ENCODE measurements around the gene SAMD14. TPM values are rescaled to one million over a fixed set of nuclear protein-coding genes. Genes with fewer than 3 reads are reported as not detected.

The SAMD14 gene
- total and polyA plus RNA-seq, 10 of the 15 experiments (the other 5 are each of a cell fraction or from before 2014, with no cell fraction given) = 0.06 to 1.7 (median 0.25) TPM; not detected in 3

- ChIA-PET RAD21 (ENCODE audit: unreplicated experiment) (interaction anchor here (1.4 kb wide), 1 partner anchor 9 kb away, joined by 3 read pairs; no protein-coding TSS in a partner anchor), POLR2A (interaction anchor here (1.0 kb wide), 1 partner anchor 96 kb away, joined by 3 read pairs; no protein-coding TSS in a partner anchor), CTCF (interaction anchor here (1.0 to 3.4 kb wide), 5 partner anchors 9 to 99 kb away, joined by 3 to 13 read pairs (median 4); no protein-coding TSS in a partner anchor), SMC1A (ENCODE audit: uncharacterized antibody, unreplicated experiment) (interaction anchor here (1.4 kb wide), 1 partner anchor 9 kb away, joined by 3 read pairs; no protein-coding TSS in a partner anchor)
- no peak overlapping the region for H3K27ac ChIP-seq (ENCODE audit: control insufficient read depth, insufficient read depth)
- DNase-seq (ENCODE audit: low read depth, low spot score) (no peak), FAIRE-seq (no peak), ATAC-seq (no peak)
- no TSS peak for BruUV-seq (replicated peaks)
- H2AFZ ChIP-seq (ENCODE audit: control insufficient read depth, low read depth, low read length) = no peak overlapping the region
- no peak overlapping the region for H3K9ac ChIP-seq (ENCODE audit: control insufficient read depth, insufficient read depth, low read length)
- peaks cover 17% of the 10 kb centered on the region for H3K4me1 ChIP-seq (ENCODE audit: control insufficient read depth, insufficient read depth, low read length)
- no peaks in the 10 kb centered on the region for H3K9me3 ChIP-seq (replicated peaks; ENCODE audit: control insufficient read depth, insufficient read depth, low read length)
- H3K4me2 ChIP-seq (ENCODE audit: control insufficient read depth, insufficient read depth) = no peak overlapping the region
- H3K79me2 ChIP-seq (ENCODE audit: control insufficient read depth, insufficient read depth, low read length) = no peaks in the 10 kb centered on the region
- in situ Hi-C loops (cut with MboI) (no loop called here), intact Hi-C loops (cut with micrococcal nuclease; ENCODE audit: unreplicated experiment) (loop anchor here (5.0 kb wide), 1 partner anchor 51 kb away; no protein-coding TSS in a partner anchor)
- 52% methylated on average over 3 of the region's 3 CpGs for WGBS (ENCODE audit: insufficient coverage, insufficient replicate concordance, low lambda C conversion rate, missing lambda C conversion rate)
- no peak overlapping the region for H3K4me3 ChIP-seq
- H4K20me1 ChIP-seq (ENCODE audit: control insufficient read depth, insufficient read depth) = no peaks in the 10 kb centered on the region
- TF ChIP-seq EZH2 (IDR thresholded peaks at IDR 0.05; ENCODE audit: borderline replicate concordance, control insufficient read depth, low read depth, low read length) (no peak), ELK1 (IDR thresholded peaks at IDR 0.05; ENCODE audit: low read depth, low read length) (no peak), BMI1 (IDR thresholded peaks at IDR 0.05; ENCODE audit: borderline replicate concordance) (no peak), RAD51 (IDR thresholded peaks at IDR 0.05) (no peak), ZNF217 (IDR thresholded peaks at IDR 0.05) (no peak), NFIC (IDR thresholded peaks at IDR 0.05; ENCODE audit: low read depth, low read length) (no peak)
- TF ChIP-seq, protein P1, sequence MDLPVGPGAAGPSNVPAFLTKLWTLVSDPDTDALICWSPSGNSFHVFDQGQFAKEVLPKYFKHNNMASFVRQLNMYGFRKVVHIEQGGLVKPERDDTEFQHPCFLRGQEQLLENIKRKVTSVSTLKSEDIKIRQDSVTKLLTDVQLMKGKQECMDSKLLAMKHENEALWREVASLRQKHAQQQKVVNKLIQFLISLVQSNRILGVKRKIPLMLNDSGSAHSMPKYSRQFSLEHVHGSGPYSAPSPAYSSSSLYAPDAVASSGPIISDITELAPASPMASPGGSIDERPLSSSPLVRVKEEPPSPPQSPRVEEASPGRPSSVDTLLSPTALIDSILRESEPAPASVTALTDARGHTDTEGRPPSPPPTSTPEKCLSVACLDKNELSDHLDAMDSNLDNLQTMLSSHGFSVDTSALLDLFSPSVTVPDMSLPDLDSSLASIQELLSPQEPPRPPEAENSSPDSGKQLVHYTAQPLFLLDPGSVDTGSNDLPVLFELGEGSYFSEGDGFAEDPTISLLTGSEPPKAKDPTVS (IDR thresholded peaks at IDR 0.05; ENCODE audit: low read depth, low read length) = no peak
- no peaks in the 10 kb centered on the region for H3K27me3 ChIP-seq (replicated peaks in 1 of 2; ENCODE audit: control insufficient read depth in 2 of 2, insufficient read depth in 2 of 2, low read length in 1 of 2)
- H3K36me3 ChIP-seq (ENCODE audit: control insufficient read depth in 2 of 2, insufficient read depth in 2 of 2, low read length in 1 of 2) = no peaks in the 10 kb centered on the region
Measured at GRCh38 chr17:50096758-50097157, 33.2 kb downstream of the SAMD14 start.

All from GM12878 (cell line).